ENCODE data around the gene PHETA1.

Gene PHETA1, protein sequence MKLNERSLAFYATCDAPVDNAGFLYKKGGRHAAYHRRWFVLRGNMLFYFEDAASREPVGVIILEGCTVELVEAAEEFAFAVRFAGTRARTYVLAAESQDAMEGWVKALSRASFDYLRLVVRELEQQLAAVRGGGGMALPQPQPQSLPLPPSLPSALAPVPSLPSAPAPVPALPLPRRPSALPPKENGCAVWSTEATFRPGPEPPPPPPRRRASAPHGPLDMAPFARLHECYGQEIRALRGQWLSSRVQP

DNA sequence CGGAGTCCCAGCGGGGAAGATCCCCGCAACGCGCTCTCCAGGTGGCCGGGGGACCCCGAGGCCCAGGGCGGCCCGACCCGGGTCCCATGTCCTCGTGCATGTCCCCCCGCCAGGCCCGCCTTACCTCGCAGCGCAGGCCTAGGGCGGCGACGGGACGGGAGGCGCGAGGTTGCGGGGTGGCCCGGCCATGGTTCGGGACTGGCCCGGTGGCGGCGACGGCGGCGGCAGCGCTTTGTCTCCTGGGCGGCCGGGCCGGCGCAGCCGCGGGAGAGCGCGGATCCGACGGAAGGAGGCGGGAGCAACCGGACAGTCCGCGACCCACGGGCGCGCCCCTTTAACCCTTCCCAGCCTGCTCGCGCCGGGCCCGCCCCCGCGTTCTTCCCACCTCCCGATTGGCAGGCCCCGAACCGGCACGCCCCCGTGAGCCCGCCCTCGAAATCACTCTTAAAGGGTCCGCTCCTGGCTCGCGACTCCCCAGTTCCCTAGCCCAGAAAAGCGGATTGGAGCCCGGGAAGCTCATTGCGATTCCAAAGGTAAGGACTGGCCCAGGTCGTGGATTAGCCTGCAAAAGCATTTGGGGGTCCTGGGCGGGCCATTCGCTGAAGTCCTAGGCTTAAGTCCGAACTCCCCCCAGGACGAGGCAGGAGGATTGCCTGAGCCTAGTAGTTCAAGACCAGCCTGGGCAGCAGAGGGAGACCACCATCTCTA is at the start of gene PHETA1:
PHETA1 (minus strand) TSS at position 308 of the 708 bp plus-strand sequence. CDS start 5,668 bp downstream, outside the sequence.
- Histone ChIP-seq H3K27ac (no peak within 1 kb of the TSS), H3K9me3 (no peaks in the 10 kb centered on the region), H3K4me3 (ENCODE audit: low read depth in 1 of 2, low read length in 1 of 2) (peak within 1 kb of the TSS; percentile 57 to 58), H3K36me3 (no peaks in the 10 kb centered on the region), H3K4me1 (ENCODE audit: control insufficient read depth in 1 of 2, insufficient read depth in 1 of 2, low read depth in 1 of 2, low read length in 1 of 2) (peaks cover 9 to 20% of the 10 kb centered on the region in 2 experiments), H3K27me3 (peaks cover 37% of the 10 kb centered on the region)
- TF ChIP-seq, protein P1, sequence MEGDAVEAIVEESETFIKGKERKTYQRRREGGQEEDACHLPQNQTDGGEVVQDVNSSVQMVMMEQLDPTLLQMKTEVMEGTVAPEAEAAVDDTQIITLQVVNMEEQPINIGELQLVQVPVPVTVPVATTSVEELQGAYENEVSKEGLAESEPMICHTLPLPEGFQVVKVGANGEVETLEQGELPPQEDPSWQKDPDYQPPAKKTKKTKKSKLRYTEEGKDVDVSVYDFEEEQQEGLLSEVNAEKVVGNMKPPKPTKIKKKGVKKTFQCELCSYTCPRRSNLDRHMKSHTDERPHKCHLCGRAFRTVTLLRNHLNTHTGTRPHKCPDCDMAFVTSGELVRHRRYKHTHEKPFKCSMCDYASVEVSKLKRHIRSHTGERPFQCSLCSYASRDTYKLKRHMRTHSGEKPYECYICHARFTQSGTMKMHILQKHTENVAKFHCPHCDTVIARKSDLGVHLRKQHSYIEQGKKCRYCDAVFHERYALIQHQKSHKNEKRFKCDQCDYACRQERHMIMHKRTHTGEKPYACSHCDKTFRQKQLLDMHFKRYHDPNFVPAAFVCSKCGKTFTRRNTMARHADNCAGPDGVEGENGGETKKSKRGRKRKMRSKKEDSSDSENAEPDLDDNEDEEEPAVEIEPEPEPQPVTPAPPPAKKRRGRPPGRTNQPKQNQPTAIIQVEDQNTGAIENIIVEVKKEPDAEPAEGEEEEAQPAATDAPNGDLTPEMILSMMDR (IDR thresholded peaks at IDR 0.05) = no peak

DNA sequence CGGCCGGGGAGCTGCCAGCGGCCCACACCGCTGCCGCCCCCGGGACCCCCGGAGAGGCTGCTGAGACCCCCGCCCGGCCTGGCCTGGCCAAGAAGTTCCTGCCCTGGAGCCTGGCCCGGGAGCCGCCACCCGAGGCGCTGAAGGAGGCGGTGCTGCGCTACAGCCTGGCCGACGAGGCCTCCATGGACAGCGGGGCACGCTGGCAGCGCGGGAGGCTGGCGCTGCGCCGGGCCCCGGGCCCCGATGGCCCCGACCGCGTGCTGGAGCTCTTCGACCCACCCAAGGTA is 49.6 kb upstream of the PHETA1 start:
- H3K9me3 ChIP-seq = no peaks in the 10 kb centered on the region
- TF ChIP-seq, protein P1 (IDR thresholded peaks at IDR 0.05) = no peak
- no peak overlapping the region for H3K27ac ChIP-seq
- no peak overlapping the region for H3K4me3 ChIP-seq (ENCODE audit: low read depth in 1 of 2, low read length in 1 of 2)
- peaks cover 52% of the 10 kb centered on the region for H3K36me3 ChIP-seq
- peaks cover 2 to 5% of the 10 kb centered on the region in 2 experiments for H3K4me1 ChIP-seq (ENCODE audit: control insufficient read depth in 1 of 2, insufficient read depth in 1 of 2, low read depth in 1 of 2, low read length in 1 of 2)
- no peaks in the 10 kb centered on the region for H3K27me3 ChIP-seq

DNA sequence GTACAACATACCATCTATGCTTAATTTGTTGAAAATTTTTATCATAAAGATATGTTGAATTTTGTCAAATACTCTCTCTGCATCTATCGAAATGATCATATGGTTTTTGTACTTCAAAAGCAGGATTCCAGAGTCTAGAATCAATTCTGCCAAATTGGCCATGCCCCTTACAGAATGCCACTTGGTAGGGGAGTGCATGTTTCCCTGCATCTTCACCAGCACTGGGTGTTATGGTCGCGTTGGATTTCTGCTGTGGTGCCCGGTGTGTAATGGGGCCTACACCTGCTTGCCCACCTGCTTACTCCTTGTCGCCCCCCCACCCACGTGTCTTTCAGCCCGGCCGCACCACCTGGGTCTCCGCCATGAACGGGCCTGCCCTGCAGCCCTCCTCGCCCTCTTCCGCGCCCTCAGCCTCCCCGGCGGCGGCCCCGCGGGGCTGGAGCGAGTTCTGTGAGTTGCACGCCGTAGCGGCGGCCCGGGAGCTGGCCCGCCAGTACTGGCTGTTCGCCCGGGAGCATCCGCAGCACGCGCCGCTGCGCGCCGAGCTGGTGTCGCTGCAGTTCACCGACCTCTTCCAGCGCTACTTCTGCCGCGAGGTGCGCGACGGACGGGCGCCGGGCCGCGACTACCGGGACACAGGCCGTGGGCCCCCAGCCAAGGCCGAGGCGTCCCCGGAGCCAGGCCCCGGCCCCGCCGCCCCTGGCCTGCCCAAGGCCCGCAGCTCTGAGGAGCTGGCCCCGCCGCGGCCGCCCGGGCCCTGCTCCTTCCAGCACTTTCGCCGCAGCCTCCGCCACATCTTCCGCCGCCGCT is 49.1 kb upstream of the PHETA1 start:
- TF ChIP-seq, protein P1 (IDR thresholded peaks at IDR 0.05) = no peak
- H3K36me3 ChIP-seq = peaks cover 52% of the 10 kb centered on the region
- H3K4me3 ChIP-seq (ENCODE audit: low read depth in 1 of 2, low read length in 1 of 2) = no peak overlapping the region
- no peaks in the 10 kb centered on the region for H3K9me3 ChIP-seq
- no peaks in the 10 kb centered on the region for H3K27me3 ChIP-seq
- H3K4me1 ChIP-seq (ENCODE audit: control insufficient read depth in 1 of 2, insufficient read depth in 1 of 2, low read depth in 1 of 2, low read length in 1 of 2) = peaks cover 3 to 11% of the 10 kb centered on the region in 2 experiments
- no peak overlapping the region for H3K27ac ChIP-seq

DNA sequence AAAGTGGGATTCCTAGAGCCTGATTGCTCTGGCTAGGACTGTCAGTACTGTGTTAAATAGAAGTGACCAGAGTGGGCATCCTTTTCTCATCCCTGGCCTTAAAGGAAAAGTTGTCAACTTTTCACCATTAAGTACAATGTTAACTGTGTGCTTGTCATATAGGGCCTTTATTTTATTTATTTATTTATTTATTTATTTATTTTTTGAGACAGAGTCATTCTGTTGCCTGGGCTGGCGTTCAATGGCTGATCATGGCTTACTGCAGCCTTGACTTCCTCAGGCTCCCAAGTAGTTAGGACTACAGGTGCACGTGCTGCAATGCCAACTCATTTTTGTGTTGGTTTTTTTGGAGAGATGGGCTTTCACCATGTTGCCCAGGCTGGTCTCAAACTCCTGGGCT is 48.4 kb upstream of the PHETA1 start:
- H3K27me3 ChIP-seq = no peaks in the 10 kb centered on the region
- peaks cover 52% of the 10 kb centered on the region for H3K36me3 ChIP-seq
- TF ChIP-seq, protein P1 (IDR thresholded peaks at IDR 0.05) = no peak
- H3K4me3 ChIP-seq (ENCODE audit: low read depth in 1 of 2, low read length in 1 of 2) = no peak overlapping the region
- H3K9me3 ChIP-seq = no peaks in the 10 kb centered on the region
- peaks cover 3 to 15% of the 10 kb centered on the region in 2 experiments for H3K4me1 ChIP-seq (ENCODE audit: control insufficient read depth in 1 of 2, insufficient read depth in 1 of 2, low read depth in 1 of 2, low read length in 1 of 2)
- H3K27ac ChIP-seq = no peak overlapping the region

DNA sequence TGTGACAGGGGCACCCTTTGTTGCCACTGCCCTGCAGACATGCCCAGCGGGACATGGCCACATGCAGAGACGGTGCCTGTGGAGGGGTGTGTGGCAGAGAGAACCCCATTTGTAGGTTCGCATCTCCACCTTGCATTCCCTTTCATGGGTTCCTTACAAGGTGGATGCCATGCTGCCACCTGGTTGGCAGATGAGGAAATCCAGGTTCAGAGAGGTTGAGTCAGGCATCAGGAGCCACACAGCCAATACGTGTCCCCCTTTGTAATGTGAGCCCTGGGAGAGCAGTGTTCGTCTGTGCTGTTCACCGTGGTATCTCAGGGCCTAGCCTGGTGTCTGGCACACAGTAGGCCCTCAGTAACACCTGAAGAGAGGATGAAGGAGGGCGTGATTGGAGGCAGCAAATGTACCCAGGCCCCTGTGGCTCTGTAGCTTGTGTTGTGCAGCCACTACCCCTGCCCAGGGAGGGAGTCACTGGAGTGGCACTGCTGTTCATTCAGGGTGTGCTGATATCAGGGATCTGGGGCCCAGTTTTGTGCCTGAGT is 45.9 kb upstream of the PHETA1 start:
- Histone ChIP-seq H3K27ac (peak overlapping the region; percentile 9), H3K4me1 (ENCODE audit: control insufficient read depth in 1 of 2, insufficient read depth in 1 of 2, low read depth in 1 of 2, low read length in 1 of 2) (peaks cover 24 to 37% of the 10 kb centered on the region in 2 experiments)

More for the DNA sequence above, 45.9 kb upstream of the PHETA1 start:
- TF ChIP-seq, protein P1 (IDR thresholded peaks at IDR 0.05) = no peak
- Histone ChIP-seq H3K36me3 (peaks cover 29% of the 10 kb centered on the region), H3K27me3 (no peaks in the 10 kb centered on the region), H3K4me3 (ENCODE audit: low read depth in 1 of 2, low read length in 1 of 2) (no peak overlapping the region), H3K9me3 (no peaks in the 10 kb centered on the region)
